B cell (primary cell): ENCODE data around the gene MAPK7.

ENCODE experiments used
- CTCF ChIP-seq: fragments of 200-600 bp; IDR thresholded peaks from one replicate; pipeline ENCODE4 v1.8.0; 2022; ENCODE audit warnings: antibody characterized with exemption, mild to moderate bottlenecking
- EZH2 ChIP-seq: IDR thresholded peaks from 2 replicates; pipeline ENCODE4 v1.6.1; 2012; ENCODE audit warnings: borderline replicate concordance, low read depth, mild to moderate bottlenecking, moderate library complexity, low read length; ENCODE audit not compliant: insufficient read depth, poor library complexity, severe bottlenecking

DNA sequence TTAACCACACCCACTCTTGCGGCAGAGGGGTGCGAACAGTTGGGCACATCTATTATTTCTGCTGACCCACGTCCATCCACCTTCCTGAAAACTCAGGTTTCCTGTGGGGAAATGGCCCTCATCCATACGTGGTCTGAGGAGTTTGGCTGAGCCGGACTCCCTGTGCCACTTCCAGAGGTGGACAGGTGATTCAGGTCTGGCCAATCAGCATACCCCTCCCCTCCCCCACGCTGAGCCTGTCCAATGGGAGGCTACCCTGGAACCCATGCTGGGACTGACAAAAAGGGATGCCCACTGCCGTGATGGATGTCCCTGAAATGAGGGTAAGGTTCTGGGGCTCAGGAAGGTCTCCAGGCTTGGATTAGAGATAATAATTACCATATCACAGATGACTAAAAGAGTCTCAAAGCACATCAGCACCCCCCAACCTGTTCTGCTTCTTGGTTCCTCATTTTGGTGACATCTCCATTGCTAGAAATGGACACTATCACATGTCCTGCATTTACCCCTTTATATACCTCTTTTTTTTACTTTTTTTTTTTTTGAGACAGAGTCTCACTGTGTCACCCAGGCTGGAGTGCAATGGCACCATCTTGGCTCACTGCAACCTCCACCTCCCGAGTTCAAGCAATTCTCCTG, 5.3 kb upstream of the MAPK7 start:
- TF ChIP-seq CTCF (no peak), EZH2 (no peak)
